Adrenal gland (tissue), 12 donors: ENCODE measurements around the gene PARP3. TPM values are rescaled to one million over a fixed set of nuclear protein-coding genes. Genes with fewer than 3 reads are reported as not detected.

ENCODE experiments used
- DNase-seq, 7 donors: peaks; one replicate each; pipeline ENCODE4 v3.0.0-alpha.2; 2019 to 2020
- H3K27ac ChIP-seq, 5 donors: fragments of 200-600 bp; sonication (generic) in 4 of 5; 1 replicate in 3 of 5; 2 replicates in 2 of 5; pipeline versions ENCODE4 v1.5.1 to v1.8.0; 2016 to 2020; ENCODE audit warnings: mild to moderate bottlenecking in 1 of 5
- H3K27me3 ChIP-seq: fragments of 200-600 bp; 2 replicates; pipeline ENCODE4 v1.8.0; 2021
- H3K36me3 ChIP-seq, 2 donors: fragments of 200-600 bp; replicated peaks in 1 of 2; 1 replicate in 1 of 2; 2 replicates in 1 of 2; pipeline versions ENCODE4 v1.5.1 to v1.8.0; 2018 to 2022
- H3K4me1 ChIP-seq, 2 donors: fragments of 200-600 bp; replicated peaks in 1 of 2; 1 replicate in 1 of 2; 2 replicates in 1 of 2; pipeline versions ENCODE4 v1.5.1 to v1.8.0; 2018 to 2021
- H3K4me3 ChIP-seq, 4 donors: fragments of 200-600 bp; sonication (generic) in 3 of 4; one replicate each; pipeline ENCODE4 v1.5.1; 2016 to 2018
- H3K9me3 ChIP-seq, 3 donors: fragments of 200-600 bp; sonication (generic) in 1 of 3; replicated peaks in 1 of 3; 1 replicate in 2 of 3; 2 replicates in 1 of 3; pipeline versions ENCODE4 v1.5.1 to v1.8.0; 2016 to 2021
- POLR2A ChIP-seq, 2 donors: fragments of 450-650 bp; IDR thresholded peaks; one replicate each; pipeline ENCODE4 v1.6.1; 2017; ENCODE audit warnings: antibody characterized with exemption in 2 of 2, mild to moderate bottlenecking in 2 of 2, moderate library complexity in 1 of 2
- WGBS, 4 donors: extraction: QIAGEN DNeasy Blood & Tissue Kit in 2 of 4; methylation state at CpG; one replicate each; pipeline versions ENCODE4 v1.1.5 to v1.1.7; 2013 to 2017; 5-methylcytosine and 5-hydroxymethylcytosine counted together
- intact Hi-C, 2 donors: fragments of 100-400 bp; cut with DNase I; formaldehyde crosslinking; loops; one replicate each; pipeline versions ENCODE4 v1.14.1 to v1.15.0; 2022 to 2023
- polyA plus RNA-seq, 3 donors: library from polyadenylated mRNA; stranded (reverse); fragments of 200-250 nt in 2 of 3; fragments of 350-450 nt in 1 of 3; fragmentation: Illumina TruSeq in 1 of 3; extraction: RNeasy Lipid Tissue Mini Kit (QIAGEN cat#74804) in 1 of 3; gene quantifications; one replicate each; pipeline ENCODE4 v1.2.3, GENCODE V29; 2013 to 2014
- small RNA-seq, 2 donors: library from RNA; depleted of rRNA; stranded (forward); fragments of <200 nt; gene quantifications; one replicate each; pipeline ENCODE3, GENCODE V24; 2016
- total RNA-seq, 9 donors: library from RNA; depleted of rRNA in 4 of 9; stranded (reverse); fragments of >200 nt in 4 of 9; fragments of 120-200 nt in 1 of 9; fragmentation: NEBNext Ultra II Directional in 1 of 9; extraction: Animal tissue kit (Norgen Biotek cat#: 25700) in 1 of 9; gene quantifications; one replicate each; pipeline versions ENCODE4 v1.1.0 to v1.2.4, GENCODE V29; 2013 to 2023
- TF ChIP-seq, protein P1 (sequence below), 6 experiments: fragments of 450-650 bp in 4 of 6; fragments of 200-600 bp in 2 of 6; sonication (generic) in 1 of 6; IDR thresholded peaks; 1 replicate in 5 of 6; 2 replicates in 1 of 6; pipeline versions ENCODE4 v1.5.1 to v1.8.0; 2016 to 2021; ENCODE audit warnings: antibody characterized with exemption in 6 of 6, mild to moderate bottlenecking in 2 of 6, moderate library complexity in 1 of 6
- donor health status: healthy with polysubstance abuse.
- donor health status: Bipolar disorder and iron deficiency.
- donor health status: DM: yes; HTN: yes; CAD: no.
- donor health status: DM: no; HTN: no; CAD: no.
- donor health status: DM: no; HTN: no; CAD: no.
- donor health status: DM: yes; HTN: yes; CAD: no.

PARP3 gene
- total and polyA plus RNA-seq, 12 donors: 7.8 to 94.1 (median 60.4) TPM

DNA sequence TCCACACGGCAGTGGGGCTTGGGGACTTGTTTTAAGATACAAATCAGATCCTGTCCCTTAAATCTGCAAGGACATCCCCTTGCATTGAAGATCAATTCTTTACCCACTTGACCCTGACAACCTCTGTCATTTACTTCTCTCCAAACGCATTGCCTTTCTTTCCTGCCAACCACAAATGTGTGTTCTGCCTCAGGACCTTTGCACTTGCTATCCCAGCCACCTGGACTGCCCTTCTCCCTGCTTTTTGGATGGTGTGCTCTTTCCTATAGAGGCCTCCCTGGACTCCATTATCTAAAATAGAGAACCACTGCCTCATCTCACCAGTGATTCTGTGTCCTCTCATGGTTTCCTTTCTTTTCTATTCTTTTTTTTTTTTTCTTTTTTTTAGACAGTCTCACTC is 55.0 kb downstream of the PARP3 start:
- no peak overlapping the region for H3K27ac ChIP-seq
- intact Hi-C loops: loop anchor here in 1 of 2 donors (10.0 kb wide), 1 partner anchor 52 kb away; the partner anchor contains the start of genes PARP3 and RRP9
- H3K36me3 ChIP-seq: peaks cover 0 to 26% of the 10 kb centered on the region in 2 donors
- no peak overlapping the region for H3K4me3 ChIP-seq
- TF ChIP-seq, protein P1, sequence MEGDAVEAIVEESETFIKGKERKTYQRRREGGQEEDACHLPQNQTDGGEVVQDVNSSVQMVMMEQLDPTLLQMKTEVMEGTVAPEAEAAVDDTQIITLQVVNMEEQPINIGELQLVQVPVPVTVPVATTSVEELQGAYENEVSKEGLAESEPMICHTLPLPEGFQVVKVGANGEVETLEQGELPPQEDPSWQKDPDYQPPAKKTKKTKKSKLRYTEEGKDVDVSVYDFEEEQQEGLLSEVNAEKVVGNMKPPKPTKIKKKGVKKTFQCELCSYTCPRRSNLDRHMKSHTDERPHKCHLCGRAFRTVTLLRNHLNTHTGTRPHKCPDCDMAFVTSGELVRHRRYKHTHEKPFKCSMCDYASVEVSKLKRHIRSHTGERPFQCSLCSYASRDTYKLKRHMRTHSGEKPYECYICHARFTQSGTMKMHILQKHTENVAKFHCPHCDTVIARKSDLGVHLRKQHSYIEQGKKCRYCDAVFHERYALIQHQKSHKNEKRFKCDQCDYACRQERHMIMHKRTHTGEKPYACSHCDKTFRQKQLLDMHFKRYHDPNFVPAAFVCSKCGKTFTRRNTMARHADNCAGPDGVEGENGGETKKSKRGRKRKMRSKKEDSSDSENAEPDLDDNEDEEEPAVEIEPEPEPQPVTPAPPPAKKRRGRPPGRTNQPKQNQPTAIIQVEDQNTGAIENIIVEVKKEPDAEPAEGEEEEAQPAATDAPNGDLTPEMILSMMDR (IDR thresholded peaks at IDR 0.05): no peak
- no peak for TF ChIP-seq POLR2A (IDR thresholded peaks at IDR 0.05)
- WGBS, 4 donors: 33 to 45% (median 42%) methylated on average over 2 of the region's 2 CpGs
- H3K4me1 ChIP-seq: peaks cover 12 to 22% of the 10 kb centered on the region in 2 donors
- H3K27me3 ChIP-seq: no peaks in the 10 kb centered on the region
- no peaks in the 10 kb centered on the region for H3K9me3 ChIP-seq
- no peak for DNase-seq

DNA sequence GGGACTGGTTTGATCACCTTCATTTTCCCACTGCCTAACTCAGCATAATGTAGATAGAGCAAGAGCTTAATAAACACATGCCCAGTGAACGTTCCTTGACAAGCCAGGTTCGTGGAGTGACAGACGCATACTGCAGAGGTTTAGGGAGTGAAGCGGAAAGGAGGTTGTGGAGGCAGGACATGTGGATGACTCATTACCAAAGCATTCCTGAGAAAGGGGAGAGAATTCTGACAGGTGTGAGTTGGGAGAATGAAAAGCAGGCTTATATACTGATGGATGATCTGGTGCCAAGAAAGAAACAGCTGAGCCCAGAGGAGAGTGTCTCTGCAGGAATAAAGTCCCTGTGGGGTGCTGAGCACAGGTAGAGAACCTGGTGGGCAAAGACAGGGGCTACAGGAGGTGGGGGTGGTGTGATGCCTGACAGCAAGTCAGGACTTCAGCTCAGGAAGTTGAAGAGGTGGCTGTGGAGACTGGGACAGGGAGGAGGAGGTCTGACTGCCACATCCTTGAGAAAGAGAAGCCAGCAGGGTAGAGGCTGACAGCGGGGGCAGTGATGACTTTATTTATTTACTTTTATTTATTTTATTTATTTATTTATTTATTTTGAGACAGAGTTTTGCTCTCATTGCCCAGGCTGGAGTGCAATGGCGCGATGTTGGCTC is 55.9 kb downstream of the PARP3 start:
- TF ChIP-seq, protein P1 (IDR thresholded peaks at IDR 0.05): no peak
- no peak for TF ChIP-seq POLR2A (IDR thresholded peaks at IDR 0.05)
- H3K4me1 ChIP-seq: peaks cover 12 to 22% of the 10 kb centered on the region in 2 donors
- peaks cover 0 to 17% of the 10 kb centered on the region in 2 donors for H3K36me3 ChIP-seq
- no peaks in the 10 kb centered on the region for H3K27me3 ChIP-seq
- 43 to 61% (median 54%) methylated on average over 7 of the region's 7 CpGs for whole genome bisulfite sequencing, 4 donors
- intact Hi-C loops: loop anchor here in 1 of 2 donors (2.0 to 10.0 kb wide), 2 partner anchors 53 to 125 kb away; partner anchors contain the start of genes PARP3 and RRP9
- no peak overlapping the region for H3K4me3 ChIP-seq
- no peak for DNase-seq
- no peaks in the 10 kb centered on the region for H3K9me3 ChIP-seq
- no peak overlapping the region for H3K27ac ChIP-seq

Small RNAs within 50 kb of the gene (small RNA-seq; reads per million reads assigned to genes)
- gene AC115284.1: 0 reads per million in 2 donors

Other genes starting within 250 kb of the PARP3 start
- under 1 TPM in 7 of 9 donors, not detected in 2; 0.04 to 0.26 (median 0.14) TPM for gene GRM2, start 235.3 kb upstream of the PARP3 start, total RNA-seq
- under 1 TPM in 2 of 3 donors, not detected in 1; 0.34 to 0.48 TPM for gene GRM2, start 235.3 kb upstream of the PARP3 start, polyA plus RNA-seq
- gene IQCF6, start 163.1 kb upstream of the PARP3 start, total RNA-seq: not detected
- not detected for gene IQCF6, start 163.1 kb upstream of the PARP3 start, polyA plus RNA-seq
- gene IQCF2, start 80.7 kb upstream of the PARP3 start, total RNA-seq: not detected
- gene IQCF2, start 80.7 kb upstream of the PARP3 start, polyA plus RNA-seq: not detected
- gene IQCF5, start 66.8 kb upstream of the PARP3 start, total RNA-seq: not detected
- gene IQCF5, start 66.8 kb upstream of the PARP3 start, polyA plus RNA-seq: not detected
- gene IQCF1, start 39.0 kb upstream of the PARP3 start, total RNA-seq: not detected
- not detected for gene IQCF1, start 39.0 kb upstream of the PARP3 start, polyA plus RNA-seq
- gene RRP9, start 459 bp upstream of the PARP3 start, total RNA-seq: 10 to 100 TPM; 13.4 to 39.8 (median 19.3) TPM
- gene RRP9, start 459 bp upstream of the PARP3 start, polyA plus RNA-seq: 10 to 100 TPM; 25.1 to 37.1 (median 32.7) TPM
- under 1 TPM in 7 of 9 donors, not detected in 2; 0.17 to 0.83 (median 0.38) TPM for gene GPR62, start 13.0 kb downstream of the PARP3 start, total RNA-seq
- gene GPR62, start 13.0 kb downstream of the PARP3 start, polyA plus RNA-seq: under 1 TPM; 0.13 to 0.40 (median 0.24) TPM
- 10 to 100 TPM; 15.7 to 41.3 (median 35.6) TPM for gene PCBP4, start 25.1 kb downstream of the PARP3 start, total RNA-seq
- gene PCBP4, start 25.1 kb downstream of the PARP3 start, polyA plus RNA-seq: 100 to 1,000 TPM in 1 of 3 donors, 10 to 100 TPM in 2; 10.7 to 234 (median 87.3) TPM
- 100 to 1,000 TPM in 6 of 9 donors, 10 to 100 TPM in 3; 40.0 to 177 (median 118) TPM for gene ABHD14B, start 31.7 kb downstream of the PARP3 start, total RNA-seq
- 100 to 1,000 TPM in 2 of 3 donors, 10 to 100 TPM in 1; 91.8 to 175 (median 152) TPM for gene ABHD14B, start 31.7 kb downstream of the PARP3 start, polyA plus RNA-seq
- 100 to 1,000 TPM in 3 of 9 donors, 10 to 100 TPM in 6; 29.3 to 162 (median 68.0) TPM for gene ABHD14A, start 32.7 kb downstream of the PARP3 start, total RNA-seq
- gene ABHD14A, start 32.7 kb downstream of the PARP3 start, polyA plus RNA-seq: 100 to 1,000 TPM in 2 of 3 donors, 10 to 100 TPM in 1; 30.2 to 140 (median 112) TPM
- 100 to 1,000 TPM in 2 of 9 donors, 10 to 100 TPM in 7; 50.7 to 122 (median 78.1) TPM for gene ACY1, start 41.2 kb downstream of the PARP3 start, total RNA-seq
- 10 to 100 TPM; 37.3 to 92.4 (median 49.1) TPM for gene ACY1, start 41.2 kb downstream of the PARP3 start, polyA plus RNA-seq
- 1,000 to 10,000 TPM; 1,018 to 1,982 (median 1,344) TPM for gene RPL29, start 53.5 kb downstream of the PARP3 start, total RNA-seq
- gene RPL29, start 53.5 kb downstream of the PARP3 start, polyA plus RNA-seq: 1,000 to 10,000 TPM in 2 of 3 donors, 100 to 1,000 TPM in 1; 947 to 3,421 (median 2,326) TPM
- gene DUSP7, start 114.2 kb downstream of the PARP3 start, total RNA-seq: 10 to 100 TPM in 8 of 9 donors, 1 to 10 TPM in 1; 5.5 to 35.0 (median 16.4) TPM
- gene DUSP7, start 114.2 kb downstream of the PARP3 start, polyA plus RNA-seq: 10 to 100 TPM in 1 of 3 donors, 1 to 10 TPM in 2; 5.7 to 10.0 (median 7.7) TPM
- gene POC1A, start 212.1 kb downstream of the PARP3 start, total RNA-seq: 1 to 10 TPM; 2.9 to 8.4 (median 6.2) TPM
- gene POC1A, start 212.1 kb downstream of the PARP3 start, polyA plus RNA-seq: 1 to 10 TPM; 2.0 to 6.4 (median 2.8) TPM